ENCODE results near the gene CHAMP1.

Gene CHAMP1

GRCh38 chr13:114314074-114314912 is at the start of gene CHAMP1:
Gene CHAMP1 (plus strand): TSS chr13:114314503. CDS start chr13:114323843, 9,340 bp downstream.
- FAIRE-seq (no peak), DNase-seq (ENCODE audit: low spot score) (peak; percentile 84)

- DNase-seq (ENCODE audit: low spot score) (no peak), FAIRE-seq (no peak)
Measured at GRCh38 chr13:114264886-114265611, 49.3 kb upstream of the CHAMP1 start.

GRCh38 chr13:114266241-114266640 is 48.1 kb upstream of the CHAMP1 start:
- DNase-seq (ENCODE audit: low spot score) (no peak), FAIRE-seq (no peak)

DNA sequence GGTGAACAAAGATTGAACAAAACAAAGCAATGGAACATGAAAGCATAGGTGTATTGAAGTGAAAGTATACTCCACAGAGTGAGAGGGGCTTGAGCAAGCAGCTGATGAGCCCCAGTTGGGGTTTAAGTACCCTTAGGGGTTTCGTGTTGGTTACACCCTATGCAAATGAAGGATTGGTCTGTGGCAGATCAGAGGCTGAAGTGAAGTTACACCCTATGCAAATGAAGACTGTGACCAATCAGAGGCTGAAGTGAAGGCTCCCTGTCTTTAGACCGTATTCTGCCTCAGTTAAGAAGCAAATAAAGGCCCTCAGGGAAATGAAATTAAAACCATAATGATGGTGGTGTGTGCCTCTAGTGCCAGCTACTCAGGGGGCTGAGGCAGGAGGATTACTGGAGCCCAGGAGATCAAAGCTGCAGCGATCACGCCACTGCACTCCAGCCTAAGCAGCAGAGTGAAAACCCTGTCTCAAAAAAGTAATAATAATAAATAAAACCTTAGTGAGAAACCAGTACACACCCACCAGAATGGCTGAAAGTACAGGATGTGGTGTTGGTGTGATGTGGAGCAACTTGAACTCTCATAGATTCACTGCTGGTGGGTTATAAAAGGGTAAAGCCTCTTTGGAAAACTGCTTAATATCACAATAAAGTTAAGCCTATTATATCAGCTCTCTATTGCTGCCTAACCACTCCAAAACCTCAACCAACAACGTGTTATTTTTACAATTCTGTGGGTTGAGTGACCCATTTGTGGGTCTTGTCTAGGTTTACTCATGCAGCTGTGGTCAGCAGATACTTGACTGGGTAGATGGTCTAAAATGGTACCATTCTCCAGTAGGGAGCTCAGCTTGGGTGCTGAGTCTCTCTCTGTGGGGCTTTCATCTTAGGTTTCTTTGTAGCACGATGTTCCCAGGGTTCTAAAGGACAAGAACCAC is 45.7 kb upstream of the CHAMP1 start:
- DNase-seq (ENCODE audit: low spot score) = no peak
- no peak for FAIRE-seq

DNA sequence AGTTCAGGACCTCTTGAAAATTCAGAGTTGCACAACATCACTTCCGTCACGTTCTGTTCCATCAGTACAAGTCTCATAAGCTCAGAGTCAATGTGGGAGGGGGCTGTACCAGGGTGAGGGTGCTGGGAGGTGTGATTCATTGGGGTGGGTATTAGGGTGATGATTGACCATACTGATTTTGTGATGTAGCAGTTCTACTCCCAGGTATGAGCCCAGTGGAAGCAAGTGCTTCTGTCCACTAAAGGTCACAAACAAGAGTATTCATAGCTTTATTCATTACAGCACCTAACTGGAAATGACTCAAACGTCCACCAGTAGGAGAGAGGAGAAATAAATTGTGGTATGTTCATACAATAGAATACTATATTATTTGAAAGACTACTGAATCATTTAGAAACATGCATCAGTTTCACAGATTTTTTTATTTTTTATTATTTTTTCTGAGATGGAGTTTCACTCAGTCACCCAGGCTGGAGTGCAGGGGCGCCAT is 45.0 kb upstream of the CHAMP1 start:
- FAIRE-seq (no peak), DNase-seq (ENCODE audit: low spot score) (no peak)

GRCh38 chr13:114272977-114273376 is 41.3 kb upstream of the CHAMP1 start:
- no peak for DNase-seq (ENCODE audit: low spot score)
- FAIRE-seq = no peak

GRCh38 chr13:114275304-114275703 is 39.0 kb upstream of the CHAMP1 start:
- FAIRE-seq = no peak
- no peak for DNase-seq (ENCODE audit: low spot score)

DNA sequence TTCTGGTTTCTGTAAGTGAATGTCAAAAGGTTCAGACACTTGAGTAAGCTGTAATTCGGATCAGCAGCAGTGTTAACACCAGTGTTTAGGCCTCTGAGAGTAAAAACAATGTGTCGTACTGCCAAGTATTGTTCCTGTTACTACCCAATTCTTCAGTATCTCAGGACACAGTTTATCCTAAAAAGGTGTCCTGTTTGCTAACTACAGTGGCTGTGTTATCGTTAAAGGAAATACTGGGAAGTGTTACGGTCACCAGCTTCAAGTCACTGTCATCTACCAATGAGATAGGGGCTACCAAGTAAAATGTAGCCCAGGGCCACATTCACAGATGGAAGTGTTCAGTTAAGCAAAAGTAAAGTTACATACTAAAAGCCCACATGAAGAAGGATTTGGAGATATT is 35.2 kb upstream of the CHAMP1 start:
- DNase-seq (ENCODE audit: low spot score) (no peak), FAIRE-seq (no peak)

GRCh38 chr13:114279758-114280355 is 34.4 kb upstream of the CHAMP1 start:
- DNase-seq (ENCODE audit: low spot score) = no peak

GRCh38 chr13:114281351-114282040 is 32.8 kb upstream of the CHAMP1 start, which contains the start of gene UPF3A:
Gene UPF3A (plus strand): TSS chr13:114281601. CDS start chr13:114281640, 39 bp downstream.
- FAIRE-seq (no peak), DNase-seq (ENCODE audit: low spot score) (peak; percentile 72)

More at GRCh38 chr13:114279758-114280355, 34.4 kb upstream of the CHAMP1 start:
- FAIRE-seq = no peak

DNA sequence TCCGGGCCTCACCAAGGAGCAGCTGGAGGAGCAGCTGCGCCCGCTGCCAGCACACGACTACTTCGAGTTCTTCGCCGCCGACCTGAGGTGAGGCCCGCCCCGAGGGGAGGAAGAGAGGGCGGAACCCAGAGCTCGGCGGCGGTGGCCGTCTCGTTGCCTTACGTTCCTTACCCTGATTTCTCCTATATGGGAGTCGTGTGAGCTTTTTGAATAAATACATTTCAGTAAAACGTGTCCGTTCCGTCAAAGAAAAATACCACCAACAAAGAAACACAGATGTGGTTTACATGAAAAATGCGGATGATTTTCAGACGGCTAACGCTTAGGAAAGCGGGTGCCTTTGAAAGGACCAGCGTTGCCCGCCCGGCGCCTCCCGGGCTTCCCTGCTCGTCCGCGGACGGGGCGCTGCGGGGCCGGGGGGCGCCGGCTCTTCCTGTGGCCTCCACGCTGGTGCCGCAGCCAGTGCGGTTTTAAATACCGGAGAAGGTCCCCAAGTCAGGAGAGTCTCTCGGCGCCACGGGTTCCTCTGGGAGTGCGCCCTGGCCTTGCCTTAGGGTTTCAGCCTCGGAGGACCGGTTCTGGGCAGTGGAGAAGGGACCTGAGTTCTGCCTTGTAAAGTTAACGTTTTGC is 32.1 kb upstream of the CHAMP1 start:
- FAIRE-seq (no peak), DNase-seq (ENCODE audit: low spot score) (peak; percentile 56)

DNA sequence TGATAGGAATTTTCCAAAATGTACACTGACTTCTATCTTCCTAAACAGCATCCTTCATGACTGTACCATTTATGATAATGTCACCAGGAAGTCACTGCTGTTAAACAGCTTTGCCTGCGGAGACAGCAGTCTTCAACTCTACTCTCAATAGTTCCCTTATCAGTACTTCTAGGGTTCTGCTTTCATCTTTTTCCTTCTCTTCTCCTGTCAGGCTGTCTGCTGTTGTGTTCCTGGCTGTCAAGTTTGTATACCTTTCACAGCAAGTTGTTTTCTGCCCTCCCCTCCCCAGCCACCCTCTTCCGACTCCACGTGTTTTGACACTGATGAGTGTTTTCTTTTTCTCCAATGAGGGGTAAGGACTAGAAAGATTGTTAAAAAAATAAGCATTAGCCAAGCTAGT is 30.7 kb upstream of the CHAMP1 start:
- no peak for FAIRE-seq
- DNase-seq (ENCODE audit: low spot score) = no peak

DNA sequence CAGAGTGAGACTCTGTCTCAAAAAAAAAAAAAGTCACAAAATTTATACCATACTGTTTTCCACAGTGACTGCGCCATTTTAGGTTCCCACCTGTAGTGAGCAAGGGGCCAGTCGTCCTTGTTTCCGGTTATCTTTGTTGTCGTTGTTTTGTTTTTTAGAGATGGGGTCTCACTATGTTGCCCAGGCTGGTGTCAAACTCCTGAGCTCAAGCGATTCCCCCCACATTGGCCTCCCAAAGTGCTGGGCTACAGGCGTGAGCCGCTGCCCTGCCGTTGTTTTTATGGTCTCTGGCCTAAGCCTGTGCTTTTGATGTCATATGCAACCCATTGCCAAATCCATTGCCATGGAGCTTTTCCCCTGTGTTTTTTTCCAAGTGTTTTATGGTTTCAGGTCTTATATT is 29.6 kb upstream of the CHAMP1 start:
- DNase-seq (ENCODE audit: low spot score) (no peak), FAIRE-seq (no peak)

DNA sequence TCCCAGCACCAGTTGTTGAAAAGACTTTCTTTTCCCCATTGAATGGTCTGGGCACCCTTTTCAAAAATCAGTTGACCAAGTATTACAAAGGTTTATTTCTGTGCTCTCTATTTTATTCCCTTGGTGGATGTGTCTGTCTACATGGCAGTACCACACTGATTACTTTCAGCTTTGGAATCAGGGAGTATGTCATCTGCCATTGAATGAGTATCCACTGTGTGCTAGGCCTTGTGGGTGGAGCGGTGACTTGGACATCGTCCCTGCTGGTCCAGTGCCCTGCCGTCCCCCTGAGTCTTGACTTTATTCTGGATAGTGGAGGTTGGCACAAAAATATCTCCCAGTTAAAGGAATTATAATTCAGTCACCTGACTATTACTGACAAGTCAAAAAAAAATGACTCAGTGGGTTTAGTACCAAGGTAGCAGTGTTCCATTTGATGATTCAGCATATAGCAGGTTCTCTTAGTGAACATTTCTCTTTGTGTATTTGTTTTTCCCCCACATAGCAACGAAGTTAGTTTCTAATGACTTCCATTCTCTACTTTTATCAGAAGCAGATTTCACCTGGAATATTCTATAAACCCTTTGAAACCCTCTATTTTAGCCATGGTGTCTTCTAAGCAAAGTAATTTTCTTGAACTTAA is 29.0 kb upstream of the CHAMP1 start:
- FAIRE-seq (no peak), DNase-seq (ENCODE audit: low spot score) (peak; percentile 47)

GRCh38 chr13:114286808-114287207 is 27.5 kb upstream of the CHAMP1 start:
- FAIRE-seq (no peak), DNase-seq (ENCODE audit: low spot score) (peak; percentile 12)

- FAIRE-seq (no peak), DNase-seq (ENCODE audit: low spot score) (no peak)
Measured at GRCh38 chr13:114288157-114288591, 26.1 kb upstream of the CHAMP1 start.

DNA sequence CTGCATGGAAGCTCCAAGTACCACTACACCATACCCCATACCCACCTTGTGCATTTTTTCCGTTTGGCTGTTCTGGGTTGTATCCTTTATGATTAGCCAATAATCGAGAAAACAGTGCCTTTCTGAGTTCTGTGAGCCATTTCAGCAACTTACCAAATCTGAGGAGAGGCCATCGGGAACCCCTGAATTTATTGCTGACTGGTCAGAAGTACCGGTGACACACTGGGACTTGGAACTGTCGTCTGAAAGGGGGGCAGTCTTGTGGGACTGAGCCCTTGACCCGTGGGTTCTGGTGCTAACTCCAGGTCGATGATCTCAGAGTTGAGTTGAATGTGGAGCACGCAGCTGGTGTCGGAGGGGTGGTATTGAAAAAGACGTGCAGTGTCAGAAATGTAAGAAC is 17.9 kb upstream of the CHAMP1 start:
- DNase-seq (ENCODE audit: low spot score) = no peak
- no peak for FAIRE-seq

- DNase-seq (ENCODE audit: low spot score) (no peak), FAIRE-seq (no peak)
Measured at GRCh38 chr13:114296902-114297301, 17.4 kb upstream of the CHAMP1 start.

DNA sequence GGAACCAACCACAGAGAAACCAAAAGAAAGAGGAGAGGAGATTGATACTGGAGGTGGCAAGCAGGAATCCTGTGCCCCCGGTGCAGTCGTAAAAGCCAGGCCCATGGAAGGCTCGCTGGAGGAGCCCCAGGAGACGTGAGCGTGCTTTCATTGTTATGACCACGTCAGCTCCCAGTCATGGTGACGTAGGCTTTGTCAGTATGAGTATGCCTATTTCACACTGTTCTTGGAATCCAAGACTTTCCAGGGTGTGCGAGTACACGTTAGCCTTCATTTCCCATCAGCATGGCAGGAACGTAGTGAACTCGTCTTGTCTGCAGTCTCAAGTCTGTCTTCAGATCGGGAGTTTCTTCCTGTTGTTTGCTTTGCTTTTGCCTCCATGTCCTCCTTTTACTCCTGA is 15.4 kb upstream of the CHAMP1 start:
- FAIRE-seq = no peak
- no peak for DNase-seq (ENCODE audit: low spot score)

Measured in RCC 7860 (cell line).